ENCODE results near the gene PDE3A. TPM values are rescaled to one million over a fixed set of nuclear protein-coding genes. Genes with fewer than 3 reads are reported as not detected.

The PDE3A gene
- total and polyA plus RNA-seq, 4 donors, result 1.5 to 15.8 (median 3.4) TPM

GRCh38 chr12:20525064-20525610, 156.8 kb downstream of the PDE3A start:
- H3K27me3 ChIP-seq (ENCODE audit: control insufficient read depth in 3 of 3, insufficient read depth in 3 of 3, low read length in 2 of 3), result no peaks in the 10 kb centered on the region

GRCh38 chr12:20527417-20528163, 159.3 kb downstream of the PDE3A start:
- TF ChIP-seq CTCF (IDR thresholded peaks at IDR 0.05; ENCODE audit: control extremely low read depth, extremely low read depth), result no peak
- H3K9me3 ChIP-seq (ENCODE audit: control insufficient read depth in 4 of 4, insufficient read depth in 3 of 4, low read length in 3 of 4), result no peaks in the 10 kb centered on the region
- peaks cover 0 to 27% (median 0%) of the 10 kb centered on the region in 5 donors for H3K4me1 ChIP-seq (ENCODE audit: control insufficient read depth in 5 of 5, insufficient read depth in 5 of 5, low read length in 5 of 5)
- 69 to 81% methylated on average over 8 of the region's 8 CpGs for WGBS, 2 donors
- no peaks in the 10 kb centered on the region for H3K27me3 ChIP-seq (ENCODE audit: control insufficient read depth in 3 of 3, insufficient read depth in 3 of 3, low read length in 2 of 3)
- DNase-seq (peak in 2 of 3 donors; percentile 17 to 25), ATAC-seq (ENCODE audit: insufficient read depth, low FRiP score) (no peak)
- H3K4me3 ChIP-seq, result no peak overlapping the region
- H3K9ac ChIP-seq (ENCODE audit: insufficient read depth in 1 of 2, low read length in 2 of 2), result no peak overlapping the region
- no peaks in the 10 kb centered on the region for H3K36me3 ChIP-seq (ENCODE audit: control insufficient read depth in 4 of 4, insufficient read depth in 4 of 4, low read length in 4 of 4)
- H3K27ac ChIP-seq (ENCODE audit: low read depth in 1 of 2, low read length in 1 of 2), result peak overlapping the region in 1 of 2 donors; percentile 49

More at GRCh38 chr12:20525064-20525610, 156.8 kb downstream of the PDE3A start:
- Histone ChIP-seq H3K9me3 (ENCODE audit: control insufficient read depth in 4 of 4, insufficient read depth in 3 of 4, low read length in 3 of 4) (peaks cover 0 to 2% (median 0%) of the 10 kb centered on the region in 4 donors), H3K4me1 (ENCODE audit: control insufficient read depth in 5 of 5, insufficient read depth in 5 of 5, low read length in 5 of 5) (peaks cover 0 to 42% (median 0%) of the 10 kb centered on the region in 5 donors), H3K27ac (ENCODE audit: low read depth in 1 of 2, low read length in 1 of 2) (peak overlapping the region in 1 of 2 donors; percentile 53), H3K36me3 (ENCODE audit: control insufficient read depth in 4 of 4, insufficient read depth in 4 of 4, low read length in 4 of 4) (no peaks in the 10 kb centered on the region), H3K4me3 (no peak overlapping the region), H3K9ac (ENCODE audit: insufficient read depth in 1 of 2, low read length in 2 of 2) (no peak overlapping the region)
- peak in 1 of 3 donors; percentile 13 for DNase-seq
- no peak for TF ChIP-seq CTCF (IDR thresholded peaks at IDR 0.05; ENCODE audit: control extremely low read depth, extremely low read depth)
- no peak for ATAC-seq (ENCODE audit: insufficient read depth, low FRiP score)
- WGBS, 2 donors, result 87 to 88% methylated on average over 4 of the region's 4 CpGs

DNA sequence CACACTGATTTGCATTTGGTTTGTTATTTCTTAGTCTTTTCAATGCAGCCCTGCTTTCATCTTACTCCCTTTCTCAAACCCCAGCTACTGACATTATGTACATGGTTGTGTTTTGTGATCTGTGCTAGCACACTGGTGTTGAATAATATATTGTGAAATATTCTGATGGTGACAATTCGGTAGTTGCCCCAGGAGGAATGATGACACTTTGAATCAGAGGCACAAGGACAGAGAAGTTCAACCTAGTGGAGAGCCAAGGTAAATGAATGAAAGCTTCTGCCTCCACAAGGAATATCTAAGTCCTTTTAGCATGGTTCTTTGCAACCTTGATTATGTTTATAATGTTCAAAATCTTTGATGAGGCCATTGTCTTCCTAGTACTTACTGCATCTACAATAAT, 159.9 kb downstream of the PDE3A start:
- no peaks in the 10 kb centered on the region for H3K36me3 ChIP-seq (ENCODE audit: control insufficient read depth in 4 of 4, insufficient read depth in 4 of 4, low read length in 4 of 4)
- H3K27ac ChIP-seq (ENCODE audit: low read depth in 1 of 2, low read length in 1 of 2), result no peak overlapping the region
- no peak for TF ChIP-seq CTCF (IDR thresholded peaks at IDR 0.05; ENCODE audit: control extremely low read depth, extremely low read depth)
- H3K9ac ChIP-seq (ENCODE audit: insufficient read depth in 1 of 2, low read length in 2 of 2), result no peak overlapping the region
- no peaks in the 10 kb centered on the region for H3K27me3 ChIP-seq (ENCODE audit: control insufficient read depth in 3 of 3, insufficient read depth in 3 of 3, low read length in 2 of 3)
- H3K4me3 ChIP-seq, result no peak overlapping the region
- DNase-seq (no peak), ATAC-seq (ENCODE audit: insufficient read depth, low FRiP score) (no peak)
- peaks cover 0 to 21% (median 0%) of the 10 kb centered on the region in 5 donors for H3K4me1 ChIP-seq (ENCODE audit: control insufficient read depth in 5 of 5, insufficient read depth in 5 of 5, low read length in 5 of 5)
- WGBS, 2 donors, result 68 to 72% methylated on average over 1 of the region's 1 CpG
- no peaks in the 10 kb centered on the region for H3K9me3 ChIP-seq (ENCODE audit: control insufficient read depth in 4 of 4, insufficient read depth in 3 of 4, low read length in 3 of 4)

Measured in lung (tissue), 12 donors.